Muscle of back (tissue), 13 donors: ENCODE measurements around the gene COX7B. TPM values are rescaled to one million over a fixed set of nuclear protein-coding genes. Genes with fewer than 3 reads are reported as not detected.
"Not testable (repeated sequence)": the region's sequence is repeated elsewhere in the genome, so short reads cannot be mapped to it uniquely, and the experiment has no call there.

Source experiments
- DNase-seq, 3 donors: peaks; one replicate each; pipeline versions ENCODE4 v3.0.0 to v3.0.0-alpha.2; 2013
- long read RNA-seq, 9 donors: transcript quantifications; one replicate each; lab custom pipeline, GENCODE V29; 2026
- polyA plus RNA-seq, 10 donors: library from polyadenylated mRNA; unstranded; fragments of 120-200 nt; gene quantifications; one replicate each; pipeline ENCODE4 v1.2.1, GENCODE V29; 2013; ENCODE audit not compliant: insufficient read length in 10 of 10

Gene COX7B
- 100 to 1,000 TPM; 231 to 299 (median 268) TPM for polyA plus RNA-seq
- long read RNA-seq, donor 1, transcript COX7B-203 (3 exons, 2,471 nt) = major isoform, 208 of 233 reads
- long read RNA-seq, donor 1, partial matches to known transcripts = 14 of 233 reads
- long read RNA-seq, donor 1, other reads (novel, unspliced or antisense) = 8 of 233 reads
- long read RNA-seq, donor 2, transcript COX7B-203 (3 exons, 2,471 nt) = major isoform, 209 of 237 reads
- long read RNA-seq, donor 2, partial matches to known transcripts = 14 of 237 reads
- long read RNA-seq, donor 2, other reads (novel, unspliced or antisense) = 11 of 237 reads
- long read RNA-seq, donor 3, partial matches to known transcripts = 0 of 1 reads
- long read RNA-seq, donor 3, other reads (novel, unspliced or antisense) = 0 of 1 reads
- long read RNA-seq, donor 4, transcript COX7B-203 (3 exons, 2,471 nt) = major isoform, 125 of 142 reads
- long read RNA-seq, donor 4, partial matches to known transcripts = 6 of 142 reads
- long read RNA-seq, donor 4, other reads (novel, unspliced or antisense) = 9 of 142 reads
- long read RNA-seq, donor 5, transcript COX7B-203 (3 exons, 2,471 nt) = major isoform, 265 of 329 reads
- long read RNA-seq, donor 5, transcript COX7B-202 (2 exons, 685 nt) = minor isoform, 8 of 329 reads
- long read RNA-seq, donor 5, partial matches to known transcripts = 26 of 329 reads
- long read RNA-seq, donor 5, other reads (novel, unspliced or antisense) = 26 of 329 reads
- long read RNA-seq, donor 6, transcript COX7B-203 (3 exons, 2,471 nt) = major isoform, 222 of 262 reads
- long read RNA-seq, donor 6, partial matches to known transcripts = 24 of 262 reads
- long read RNA-seq, donor 6, other reads (novel, unspliced or antisense) = 13 of 262 reads
- long read RNA-seq, donor 7, transcript COX7B-203 (3 exons, 2,471 nt) = major isoform, 90 of 114 reads
- long read RNA-seq, donor 7, partial matches to known transcripts = 15 of 114 reads
- long read RNA-seq, donor 7, other reads (novel, unspliced or antisense) = 7 of 114 reads
- long read RNA-seq, donor 8, transcript COX7B-203 (3 exons, 2,471 nt) = major isoform, 128 of 156 reads
- long read RNA-seq, donor 8, partial matches to known transcripts = 17 of 156 reads
- long read RNA-seq, donor 8, other reads (novel, unspliced or antisense) = 8 of 156 reads
- long read RNA-seq, donor 9, transcript COX7B-203 (3 exons, 2,471 nt) = major isoform, 28 of 28 reads
- long read RNA-seq, donor 9, partial matches to known transcripts = 0 of 28 reads
- long read RNA-seq, donor 9, other reads (novel, unspliced or antisense) = 0 of 28 reads

GRCh38 chrX:77899081-77899828 lies at the start of gene COX7B:
Gene COX7B, plus strand, starts transcription at chrX:77899468. Its CDS starts 86 bp downstream, at chrX:77899554.
- DNase-seq = peak; percentile 93 to 97 (median 96)

DNA sequence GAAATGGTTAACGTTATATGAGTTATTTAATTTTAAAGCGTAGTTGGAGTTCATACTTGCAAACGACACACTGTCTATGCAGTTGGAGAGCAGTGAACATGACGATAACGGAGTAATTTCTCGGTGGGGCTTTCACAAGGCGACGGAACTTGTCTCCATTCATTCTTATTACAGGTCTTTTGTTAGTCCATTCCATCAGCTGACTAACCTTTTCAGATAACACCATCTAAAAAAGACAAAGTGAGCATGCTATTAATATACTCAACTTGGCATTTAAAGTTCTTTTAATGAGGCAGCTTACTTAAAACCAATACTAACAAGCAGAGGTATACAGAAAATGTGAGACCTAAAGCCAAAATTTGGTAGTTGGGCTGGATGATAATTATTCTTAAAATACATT lies 23.9 kb upstream of the COX7B start:
- no peak for DNase-seq

- not testable (repeated sequence) for DNase-seq
Observed at GRCh38 chrX:77881418-77881817, 17.9 kb upstream of the COX7B start.

DNA sequence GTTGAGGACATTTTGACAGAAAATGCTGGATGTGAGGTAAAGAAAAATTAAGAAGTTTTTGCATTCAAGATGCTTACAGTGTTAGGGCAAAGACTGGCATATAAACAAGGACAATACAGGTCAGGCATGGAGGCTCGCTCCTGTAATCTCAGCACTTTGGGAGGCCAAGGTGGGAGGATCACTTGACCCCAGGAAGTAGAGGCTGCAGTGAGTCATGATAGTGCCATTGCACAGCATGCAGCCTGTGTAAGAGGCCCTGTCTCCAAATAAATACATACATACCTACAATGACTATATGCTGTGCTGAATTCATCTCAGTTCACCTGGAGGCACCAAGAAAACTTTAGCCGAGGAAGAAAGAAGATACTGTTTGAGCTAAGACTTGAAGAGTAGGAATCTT lies 6.4 kb upstream of the COX7B start:
- no peak for DNase-seq

GRCh38 chrX:77893713-77894112 lies 5.6 kb upstream of the COX7B start:
- no peak for DNase-seq

- peak; percentile 95 to 97 (median 97) for DNase-seq
Observed at GRCh38 chrX:77894921-77895886, 4.1 kb upstream of the COX7B start, which contains the start of gene MAGT1. Gene MAGT1, minus strand, starts transcription at chrX:77895435. Its CDS starts 25 bp downstream, at chrX:77895410.

DNA sequence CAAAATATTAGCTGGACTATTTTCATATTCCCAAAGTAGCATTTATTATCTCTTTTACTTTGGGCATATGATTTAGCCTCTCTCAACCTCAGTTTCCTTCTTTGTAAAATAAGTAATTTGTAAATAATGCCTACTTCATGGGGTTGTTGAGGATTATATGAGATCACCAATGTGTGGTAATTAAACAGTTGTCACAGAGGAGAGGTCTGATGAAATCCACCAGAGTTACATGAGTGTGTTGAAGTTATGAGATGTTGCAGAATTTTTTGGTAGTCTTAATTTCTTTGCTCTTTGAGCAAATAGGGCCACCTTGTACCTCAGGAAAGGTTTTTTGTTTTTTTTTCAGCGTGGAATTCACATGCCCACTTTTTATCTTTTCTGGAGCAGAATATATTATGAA lies 1.4 kb downstream of the COX7B start:
- no peak for DNase-seq

GRCh38 chrX:77901506-77901905 lies 2.2 kb downstream of the COX7B start:
- DNase-seq = no peak

- peak; percentile 82 to 93 (median 84) for DNase-seq
Observed at GRCh38 chrX:77910108-77910840, 11.0 kb downstream of the COX7B start, which contains the start of gene ATP7A. Gene ATP7A, plus strand, starts transcription at chrX:77910693. Its CDS starts 60,949 bp downstream, at chrX:77971642.

DNA sequence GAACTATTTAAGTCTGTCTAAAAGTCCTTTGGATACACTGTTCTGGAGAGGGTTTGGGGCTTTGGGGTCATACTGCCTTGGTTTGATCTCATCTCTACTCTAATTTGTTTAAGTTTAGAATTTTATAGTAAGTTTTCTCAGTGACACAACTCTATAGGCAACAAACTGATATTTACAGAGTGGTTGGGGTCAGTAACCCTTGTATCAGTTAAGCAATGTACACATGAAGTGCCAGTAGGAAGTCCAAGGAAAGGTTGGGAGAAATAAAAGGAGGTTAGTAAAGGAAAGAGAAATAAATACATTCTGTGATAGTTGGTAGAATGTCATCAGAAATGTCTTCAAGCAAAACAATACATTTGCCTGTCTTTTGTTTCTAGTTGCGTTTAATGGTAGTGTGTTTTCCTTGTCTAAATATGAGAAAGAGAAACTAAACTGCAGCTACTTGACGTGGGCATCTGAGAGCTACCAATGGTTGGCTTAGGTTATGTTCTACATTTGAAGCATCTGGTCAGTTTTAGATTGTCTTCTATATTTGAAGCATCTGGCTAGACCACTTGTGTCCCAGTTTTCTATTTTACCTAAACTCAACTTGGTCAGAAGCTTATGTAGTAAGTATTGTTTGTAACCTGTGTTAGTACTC lies 18.1 kb downstream of the COX7B start:
- no peak for DNase-seq

GRCh38 chrX:77918568-77918967 lies 19.3 kb downstream of the COX7B start:
- DNase-seq = no peak

GRCh38 chrX:77919370-77919769 lies 20.1 kb downstream of the COX7B start:
- not testable (repeated sequence) for DNase-seq

GRCh38 chrX:77922787-77923186 lies 23.5 kb downstream of the COX7B start:
- no peak for DNase-seq

- no peak for DNase-seq
Observed at GRCh38 chrX:77924320-77924859, 25.1 kb downstream of the COX7B start.

DNA sequence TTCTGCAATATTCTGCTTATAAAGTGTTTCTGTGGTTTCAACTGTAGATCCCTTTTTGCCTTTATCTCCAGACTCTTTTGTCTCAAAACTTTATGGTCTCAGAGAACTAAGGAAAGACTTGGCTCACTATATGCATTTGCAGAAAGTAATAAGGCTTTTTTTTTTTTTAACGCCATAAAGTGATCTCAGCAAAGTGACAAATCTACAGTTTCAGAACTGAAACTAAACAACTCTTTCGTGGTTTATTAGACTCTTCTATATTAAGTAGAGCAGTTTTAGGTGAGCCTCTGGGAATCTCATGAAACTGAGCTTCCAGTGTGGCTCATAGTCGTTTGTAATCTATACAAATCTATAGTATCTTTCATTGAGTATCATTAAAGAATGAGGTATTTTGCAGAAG lies 26.5 kb downstream of the COX7B start:
- no peak for DNase-seq

DNA sequence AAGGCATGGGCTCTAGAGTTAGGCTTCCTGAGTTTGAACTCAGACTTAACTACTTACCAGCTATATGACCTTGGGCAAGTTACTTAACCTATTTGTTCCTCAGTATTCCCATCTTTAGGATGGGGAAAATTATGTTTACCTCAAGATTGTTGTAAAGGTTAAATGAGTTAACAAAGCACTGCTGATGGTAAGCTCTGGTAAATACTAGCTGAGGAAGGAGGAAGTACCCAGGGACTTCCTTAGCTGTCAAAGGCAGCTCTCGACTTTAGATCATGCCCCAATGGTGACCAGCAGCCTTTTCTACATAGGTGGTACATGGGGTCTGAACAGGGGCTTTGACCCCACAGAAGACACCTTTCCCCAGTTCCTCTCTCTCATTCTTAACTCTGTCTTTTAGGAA lies 31.3 kb downstream of the COX7B start:
- DNase-seq = no peak

DNA sequence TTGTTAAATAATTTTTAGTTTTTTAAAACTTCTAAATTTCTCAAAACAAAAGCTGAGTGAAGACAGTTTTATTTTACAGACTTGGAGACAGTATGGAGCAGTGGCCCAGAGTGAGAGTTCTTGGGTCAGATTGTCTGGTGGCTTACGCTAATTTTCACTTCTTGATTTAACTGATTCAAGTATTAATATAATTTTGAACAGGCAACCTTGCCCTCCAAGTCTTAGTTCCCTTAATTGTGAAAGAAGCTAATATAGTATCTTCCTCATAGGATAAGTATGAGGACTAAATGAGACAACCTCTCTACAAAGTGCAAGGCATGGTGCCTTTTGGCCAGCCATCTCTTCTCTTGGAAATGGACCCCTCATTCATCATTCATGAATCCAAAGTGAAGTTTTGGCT lies 36.6 kb downstream of the COX7B start:
- DNase-seq = no peak

DNA sequence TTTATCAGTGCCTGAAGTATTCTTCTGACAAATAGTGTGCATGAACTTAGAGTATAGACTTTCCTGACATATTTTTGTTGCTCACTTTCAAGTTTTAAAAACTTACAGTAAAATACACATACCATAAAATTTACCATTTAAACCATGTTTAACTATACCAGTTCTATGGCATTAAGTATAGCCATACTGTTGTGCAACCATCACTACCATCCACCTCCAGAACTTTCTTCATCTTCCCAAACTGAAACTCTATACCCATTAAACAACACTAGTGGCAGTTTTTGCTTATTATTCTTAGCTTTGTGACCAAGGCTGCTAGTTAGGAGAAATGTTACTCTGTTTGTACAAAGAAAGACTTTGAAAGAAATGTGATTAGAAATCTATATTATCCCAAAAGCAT lies 37.0 kb downstream of the COX7B start:
- no peak for DNase-seq
